ENCODE results near the gene EVX1. TPM values are rescaled to one million over a fixed set of nuclear protein-coding genes. Genes with fewer than 3 reads are reported as not detected.

EVX1 gene
- total RNA-seq, 2 donors from 2014 or later: 0.82 to 0.87 TPM

DNA sequence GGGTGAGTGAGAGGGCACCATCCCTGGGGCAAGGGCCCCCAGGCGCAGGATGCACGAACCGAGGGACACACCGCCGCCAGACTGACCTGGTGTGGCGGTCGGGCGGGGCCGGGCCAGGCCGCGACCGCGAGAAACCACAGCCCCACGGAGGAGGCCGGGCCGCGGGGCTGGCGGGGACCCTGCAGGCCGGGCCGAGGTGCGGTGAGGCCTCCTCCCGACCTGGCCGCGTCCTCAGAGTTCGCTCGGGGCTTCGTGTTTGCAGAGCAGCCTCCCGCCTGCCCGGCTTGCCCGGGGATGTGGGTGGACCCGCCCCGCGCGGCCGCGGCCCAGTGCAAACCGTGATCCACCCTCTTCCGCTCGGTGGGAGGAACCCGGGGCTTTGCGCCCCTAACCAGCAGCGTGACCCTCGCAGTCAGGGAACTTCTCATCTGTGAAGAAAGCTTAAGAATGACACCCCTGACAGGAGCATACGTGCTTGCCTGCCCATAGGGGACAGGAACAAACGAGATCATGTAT is 22.1 kb upstream of the EVX1 start:
- ATAC-seq (no peak), DNase-seq (no peak)
- intact Hi-C loops (cut with DNase I, micrococcal nuclease): no loop called here

DNA sequence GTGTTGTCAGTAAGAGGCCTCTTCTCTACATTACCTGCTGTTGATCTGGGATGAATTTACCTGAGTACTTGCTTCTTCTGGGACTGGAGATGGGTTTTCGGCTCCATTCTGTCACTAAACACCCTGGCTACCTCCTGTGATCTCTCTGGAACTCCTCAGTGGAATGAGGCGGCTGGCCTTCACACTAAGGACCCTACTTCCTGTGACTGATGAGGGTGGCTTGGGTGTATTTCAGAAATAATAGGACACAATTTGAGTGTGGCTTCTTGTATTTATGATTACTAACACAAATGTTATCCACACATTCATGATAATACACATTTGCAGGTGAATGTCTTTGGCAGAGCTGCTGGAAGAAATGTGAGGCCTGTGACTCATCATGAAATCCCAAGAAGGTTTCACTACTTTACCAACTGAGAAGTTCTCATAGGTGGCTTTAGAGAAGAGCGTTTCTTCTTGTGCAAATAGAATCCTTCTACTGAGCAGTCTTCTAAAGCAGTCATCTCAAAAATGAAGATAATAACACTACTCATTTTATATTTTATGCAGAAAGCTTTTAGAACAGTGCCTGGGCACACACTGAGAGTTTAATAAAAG is 21.3 kb upstream of the EVX1 start:
- ATAC-seq (no peak), DNase-seq (no peak)
- intact Hi-C loops (cut with DNase I, micrococcal nuclease): no loop called here

DNA sequence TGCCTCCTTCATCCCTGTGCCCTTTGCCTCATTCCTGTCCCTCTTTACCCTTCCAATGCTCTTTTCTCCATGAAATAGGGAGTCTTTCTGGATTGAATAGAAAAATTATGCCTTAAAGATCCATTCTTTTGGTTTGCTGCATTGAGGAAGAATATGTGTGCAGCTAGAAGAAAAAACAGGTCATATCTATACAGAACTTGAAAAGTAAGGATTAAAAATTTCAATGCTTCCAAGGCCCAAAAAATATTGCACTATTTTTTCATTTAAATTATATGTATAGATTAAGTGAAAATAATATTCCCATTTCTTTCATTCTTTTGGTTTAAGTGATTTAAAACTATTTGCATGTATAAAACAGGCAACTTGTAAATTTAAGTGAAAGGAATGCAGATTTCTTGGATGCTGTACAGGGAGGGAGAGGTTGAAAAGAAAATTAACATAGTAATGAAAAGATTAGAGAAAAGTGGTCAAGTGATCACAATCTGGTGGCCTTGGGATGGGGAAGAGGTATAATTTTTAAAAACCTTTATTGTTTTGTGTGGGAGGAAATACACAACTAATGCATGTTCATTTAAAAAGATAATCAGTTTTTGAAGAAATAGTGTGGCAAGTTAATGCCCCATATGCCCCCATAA is 18.5 kb upstream of the EVX1 start:
- no peak for DNase-seq
- intact Hi-C loops (cut with DNase I, micrococcal nuclease): no loop called here
- ATAC-seq: no peak

DNA sequence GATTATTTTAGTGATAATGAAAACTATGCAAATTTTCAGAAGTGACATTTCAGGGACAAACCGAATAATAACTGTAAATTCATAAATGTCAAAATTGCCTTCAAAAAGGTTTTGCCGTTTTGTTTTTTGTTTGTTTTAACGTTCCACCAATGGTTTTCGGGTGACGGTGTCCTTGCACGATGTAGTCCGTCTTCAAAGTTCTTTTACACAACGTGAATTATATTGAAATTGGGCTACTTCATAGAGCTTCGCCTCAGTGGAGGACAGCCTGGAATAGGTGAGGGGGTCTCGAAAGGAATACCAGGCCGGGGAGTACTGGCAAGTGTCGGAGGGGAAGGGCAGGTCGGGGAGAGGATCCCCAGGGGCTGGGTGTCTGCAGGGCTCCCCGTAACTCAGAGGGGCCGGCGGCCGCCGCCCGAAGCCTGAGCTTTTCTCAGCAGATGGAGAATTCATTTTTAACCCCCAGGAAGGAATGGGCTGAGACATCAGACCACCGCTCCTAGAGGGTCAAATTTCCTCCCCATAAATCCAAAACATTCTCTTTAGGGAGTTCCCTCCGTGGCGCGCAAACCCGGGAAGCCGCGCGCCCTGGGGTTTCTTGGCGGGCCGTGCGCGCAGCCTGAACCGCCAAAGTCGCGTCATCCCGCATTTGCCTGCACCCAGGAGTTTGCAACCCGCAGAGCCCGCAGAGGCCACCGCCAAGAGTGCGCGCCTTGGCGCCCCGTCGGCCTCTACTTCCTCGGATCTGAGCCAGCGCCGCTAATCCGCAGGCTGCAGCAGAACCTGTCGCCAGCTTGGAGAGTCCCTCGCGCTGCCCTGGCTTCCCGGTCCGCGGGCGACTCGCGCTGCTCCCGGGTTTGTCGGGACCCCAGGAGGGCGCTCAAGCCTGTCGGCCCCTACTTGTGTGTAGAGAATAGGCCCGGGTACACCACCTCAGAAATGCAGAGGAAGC is 17.3 kb upstream of the EVX1 start:
- intact Hi-C loops (cut with DNase I, micrococcal nuclease): no loop called here
- ATAC-seq: peak; percentile 81
- no peak for DNase-seq

DNA sequence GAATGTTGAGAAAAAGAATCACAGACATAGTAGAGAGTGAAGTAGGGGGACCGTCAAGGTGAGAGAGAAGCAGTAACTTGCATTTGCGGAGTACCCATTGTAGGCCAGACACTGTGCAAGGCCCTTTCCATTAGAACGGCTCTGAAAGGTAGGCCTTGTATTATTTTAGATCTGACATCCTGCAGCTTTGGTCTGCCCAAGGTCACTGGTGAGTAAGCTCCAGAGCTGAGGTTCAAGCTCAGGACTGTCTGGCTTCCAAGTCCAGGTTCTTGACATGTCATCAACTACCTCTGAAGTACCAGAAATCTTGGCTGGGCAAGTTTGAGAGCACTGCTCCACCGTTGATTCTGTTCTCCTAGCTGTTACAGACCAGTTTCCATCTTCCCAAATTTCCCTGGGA is 13.2 kb upstream of the EVX1 start:
- ATAC-seq (no peak), DNase-seq (no peak)
- intact Hi-C loops (cut with DNase I, micrococcal nuclease): no loop called here

DNA sequence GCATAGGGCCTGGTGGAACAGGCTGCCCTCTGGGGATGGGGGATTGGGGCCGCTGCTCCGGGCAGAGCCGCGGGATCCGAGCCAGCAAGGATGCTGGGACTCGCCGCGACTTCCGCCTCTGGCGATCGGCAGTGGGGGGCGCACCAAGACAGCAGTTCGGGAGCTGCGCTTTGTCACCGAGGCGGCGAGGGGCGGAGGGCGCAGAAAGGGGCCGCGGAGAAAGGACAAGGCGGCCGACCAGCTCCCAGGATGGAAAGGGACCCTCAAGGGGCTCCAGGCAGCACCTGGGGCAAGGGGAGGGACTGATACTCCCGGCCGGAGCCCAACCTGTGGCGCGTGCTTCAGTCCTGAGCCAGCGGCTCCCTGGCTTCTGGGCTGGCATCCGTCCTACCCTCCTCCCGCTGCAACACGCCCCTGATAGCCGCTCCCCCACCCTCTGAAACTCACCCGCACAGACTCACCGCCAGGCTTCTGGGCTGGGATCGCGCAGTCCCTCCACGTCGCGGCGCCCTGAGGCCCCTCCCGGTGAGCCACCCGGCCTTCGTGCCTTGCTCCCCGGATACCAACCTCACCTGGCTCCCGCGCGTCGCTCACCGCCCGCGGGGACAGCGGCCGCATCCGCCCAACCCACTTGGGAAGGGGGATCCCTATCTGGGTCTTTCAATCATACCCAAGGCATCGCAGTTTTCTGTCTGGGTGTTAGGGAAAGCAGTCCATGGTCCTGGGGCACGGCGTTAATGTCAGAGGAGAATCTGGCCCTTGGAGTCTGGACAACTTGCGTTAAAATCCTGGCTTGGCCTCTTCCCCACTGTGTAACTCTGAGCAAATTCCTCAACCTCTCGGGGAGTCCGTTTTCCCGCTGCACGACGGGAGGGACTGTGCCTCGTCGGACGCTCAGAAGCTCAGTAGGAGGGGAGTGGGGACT is 7.0 kb upstream of the EVX1 start:
- DNase-seq: peak; percentile 62 to 82
- intact Hi-C loops (cut with DNase I, micrococcal nuclease): no loop called here
- peak; percentile 90 for ATAC-seq

DNA sequence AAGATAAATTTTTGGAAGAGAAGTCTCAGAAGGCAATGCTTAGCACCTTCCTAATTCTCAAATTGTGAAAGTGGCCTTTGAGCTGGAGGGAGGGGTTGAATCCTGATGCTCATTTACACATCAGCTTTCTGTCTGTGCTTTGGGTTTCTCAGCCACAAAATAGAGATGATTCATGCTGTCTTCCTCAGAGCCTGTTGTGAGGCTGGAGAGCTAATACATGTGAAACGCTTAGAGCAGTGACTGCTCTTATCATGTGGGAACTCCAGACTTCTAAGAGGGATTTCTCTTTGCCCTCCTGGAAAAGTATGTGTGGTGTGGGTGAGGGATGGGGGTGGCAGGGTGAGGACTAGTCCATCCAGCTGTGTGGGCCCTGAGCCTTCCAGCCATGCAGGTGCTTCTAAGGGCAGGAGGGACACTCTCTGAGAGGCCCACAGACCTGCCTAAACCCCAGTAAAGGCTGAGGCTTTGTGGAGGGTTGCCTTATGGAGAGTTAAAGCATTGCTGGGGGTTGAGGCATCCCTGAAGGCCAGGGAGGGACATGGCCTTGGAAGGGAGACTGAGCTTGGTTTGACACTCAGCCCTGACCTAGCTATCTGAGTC is 4.8 kb upstream of the EVX1 start:
- DNase-seq (no peak), ATAC-seq (no peak)
- intact Hi-C loops (cut with DNase I, micrococcal nuclease): no loop called here

DNA sequence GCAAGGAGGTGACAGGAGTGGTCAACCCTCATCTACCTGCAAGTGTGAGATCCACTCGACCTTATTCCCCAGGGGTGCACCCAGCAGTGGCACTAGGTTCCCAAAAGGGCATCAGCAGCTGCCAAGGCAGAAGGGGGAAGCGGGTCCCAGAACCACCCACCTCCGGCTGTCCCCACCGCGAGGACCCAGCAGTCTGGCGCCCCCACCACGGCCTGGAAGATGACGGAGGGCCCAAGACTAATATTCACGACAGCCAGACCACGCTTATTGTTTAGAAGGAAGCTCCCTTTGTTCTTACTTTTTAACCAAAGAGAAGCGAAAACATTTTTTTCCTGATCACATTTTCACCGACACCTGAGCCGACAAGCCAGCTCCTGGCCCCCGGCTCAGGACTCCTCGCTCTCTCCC is 3.6 kb upstream of the EVX1 start:
- ATAC-seq (no peak), DNase-seq (no peak)
- intact Hi-C loops (cut with DNase I, micrococcal nuclease): no loop called here

DNA sequence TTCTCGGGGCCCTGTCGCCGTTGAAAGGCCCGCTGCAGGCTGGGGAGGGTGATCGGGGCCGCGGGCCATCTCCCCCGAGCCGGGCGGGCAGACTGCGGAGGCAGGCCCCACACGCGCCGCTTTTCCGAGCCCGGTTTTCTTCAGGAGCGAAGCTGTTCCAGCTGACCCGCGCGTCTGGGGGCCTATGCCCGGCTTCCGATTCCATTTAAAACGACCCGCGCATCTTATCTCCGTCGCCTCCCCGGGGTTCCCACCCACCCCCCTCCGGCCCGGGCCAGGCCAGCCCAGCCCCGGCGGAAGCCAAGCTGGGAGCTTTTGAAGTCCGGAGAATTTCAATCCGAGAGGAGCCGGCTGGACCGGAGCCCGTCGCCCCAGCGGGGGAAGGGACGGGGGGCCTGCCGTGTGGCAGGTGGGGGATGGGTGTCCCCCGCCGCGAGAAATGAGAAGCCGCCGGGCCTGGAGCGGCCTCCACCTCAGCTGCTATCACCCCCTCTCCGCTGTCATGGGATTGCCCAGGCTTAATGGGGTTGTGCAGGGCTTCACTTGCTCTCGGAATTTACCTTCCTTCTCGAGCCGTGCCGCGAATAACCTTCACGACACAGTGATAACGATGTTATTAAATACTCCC is 3.1 kb upstream of the EVX1 start:
- ATAC-seq (no peak), DNase-seq (no peak)
- intact Hi-C loops (cut with DNase I, micrococcal nuclease): no loop called here

DNA sequence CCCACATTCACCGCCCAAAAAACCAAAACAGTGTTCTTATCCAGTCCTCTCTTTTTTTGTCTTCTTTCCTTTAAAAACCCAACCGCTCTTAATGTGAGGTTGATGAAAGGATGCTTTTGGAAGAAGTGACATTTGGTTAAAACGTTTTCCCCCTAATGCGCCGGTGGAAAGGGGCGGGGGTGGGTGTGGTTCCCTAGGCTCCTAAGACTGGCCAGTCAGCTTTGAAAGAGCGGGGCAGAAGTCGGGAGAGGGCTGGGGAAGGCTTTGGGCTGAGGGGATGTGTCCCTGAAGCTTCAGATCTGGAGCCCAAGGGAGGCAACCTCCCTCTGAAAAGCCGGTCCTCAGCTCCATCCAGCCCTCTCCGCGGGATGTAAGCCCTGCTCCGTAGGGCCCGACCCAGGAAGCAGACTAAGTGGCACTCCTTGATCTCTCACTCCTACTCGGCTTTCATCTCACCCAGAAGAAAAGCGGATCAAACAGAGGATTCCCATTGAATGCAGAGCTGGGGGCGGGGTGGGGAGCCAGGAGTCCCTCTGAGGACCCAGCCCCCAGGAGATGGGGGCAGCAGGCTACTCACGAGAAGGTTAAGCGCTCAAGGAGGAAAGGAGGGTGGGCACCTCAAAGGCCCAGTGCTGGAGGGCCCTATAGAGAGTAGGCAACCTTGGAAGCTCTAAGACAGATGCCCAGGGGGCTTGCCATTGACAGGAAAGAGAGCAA is 2.4 kb upstream of the EVX1 start:
- no peak for DNase-seq
- ATAC-seq: no peak
- intact Hi-C loops (cut with DNase I, micrococcal nuclease): no loop called here

DNA sequence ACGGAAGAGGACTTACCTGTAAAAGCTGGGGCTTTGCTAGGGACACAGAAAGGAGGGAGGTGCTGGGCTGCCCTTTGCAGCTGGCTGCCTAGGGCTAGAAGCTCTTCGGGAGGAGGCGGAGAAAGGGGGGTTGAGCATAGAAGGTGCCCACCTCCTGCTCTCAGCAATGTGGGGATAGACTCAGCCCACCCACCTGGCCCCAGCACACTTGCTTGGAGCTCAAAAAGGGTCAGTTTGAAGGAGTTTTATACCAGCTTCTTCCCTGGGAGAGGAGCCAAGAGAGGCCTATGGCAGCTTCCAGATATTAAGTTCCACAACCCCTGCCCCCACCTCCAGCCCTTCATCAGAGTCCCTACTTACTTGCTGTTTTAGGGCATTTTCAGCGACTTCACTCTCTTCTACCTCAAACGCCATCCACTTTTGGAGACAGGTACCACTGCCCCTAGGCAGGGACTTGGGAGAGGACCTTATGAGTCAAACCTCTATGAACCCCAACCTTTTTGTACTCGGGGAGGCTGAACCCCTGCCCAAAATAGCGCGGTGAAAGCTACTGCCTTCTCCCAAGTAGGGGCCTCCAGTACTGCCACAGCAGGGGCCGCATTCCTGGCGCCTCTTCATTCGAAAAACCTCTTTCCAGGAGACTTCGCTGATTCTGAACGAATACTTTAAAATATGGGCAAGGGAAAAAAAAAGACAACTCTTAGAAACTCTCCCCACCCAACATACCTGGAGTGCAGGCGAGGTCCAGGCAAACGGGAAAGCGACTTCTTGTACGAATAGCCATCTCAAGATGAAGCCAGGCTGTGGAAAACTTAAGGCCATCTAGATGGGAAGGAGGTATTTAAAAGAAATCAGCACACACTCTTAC is 1.2 kb upstream of the EVX1 start:
- DNase-seq (no peak), ATAC-seq (no peak)
- intact Hi-C loops (cut with DNase I, micrococcal nuclease): no loop called here

DNA sequence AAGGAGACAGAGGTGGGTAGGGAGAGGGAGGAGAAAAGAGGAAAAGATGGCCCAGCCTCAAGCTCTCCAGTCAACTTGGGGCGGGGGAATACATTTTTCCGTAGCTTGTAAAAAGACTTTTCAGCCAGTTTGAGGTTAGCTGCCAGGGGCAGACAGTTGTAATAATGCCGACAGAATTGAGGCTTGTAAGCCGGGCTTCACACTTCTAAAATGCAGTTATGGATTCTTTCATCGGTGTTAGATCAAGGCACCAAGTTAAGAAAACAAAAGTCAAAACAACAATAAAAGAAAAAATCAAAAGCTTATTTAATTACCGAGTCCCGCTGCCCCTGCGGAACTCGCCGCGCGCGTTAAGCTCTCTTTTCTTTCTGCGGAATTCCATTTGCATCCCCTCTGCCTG is 448 bp upstream of the EVX1 start:
- intact Hi-C loops (cut with DNase I, micrococcal nuclease): no loop called here
- no peak for DNase-seq
- ATAC-seq: no peak

DNA sequence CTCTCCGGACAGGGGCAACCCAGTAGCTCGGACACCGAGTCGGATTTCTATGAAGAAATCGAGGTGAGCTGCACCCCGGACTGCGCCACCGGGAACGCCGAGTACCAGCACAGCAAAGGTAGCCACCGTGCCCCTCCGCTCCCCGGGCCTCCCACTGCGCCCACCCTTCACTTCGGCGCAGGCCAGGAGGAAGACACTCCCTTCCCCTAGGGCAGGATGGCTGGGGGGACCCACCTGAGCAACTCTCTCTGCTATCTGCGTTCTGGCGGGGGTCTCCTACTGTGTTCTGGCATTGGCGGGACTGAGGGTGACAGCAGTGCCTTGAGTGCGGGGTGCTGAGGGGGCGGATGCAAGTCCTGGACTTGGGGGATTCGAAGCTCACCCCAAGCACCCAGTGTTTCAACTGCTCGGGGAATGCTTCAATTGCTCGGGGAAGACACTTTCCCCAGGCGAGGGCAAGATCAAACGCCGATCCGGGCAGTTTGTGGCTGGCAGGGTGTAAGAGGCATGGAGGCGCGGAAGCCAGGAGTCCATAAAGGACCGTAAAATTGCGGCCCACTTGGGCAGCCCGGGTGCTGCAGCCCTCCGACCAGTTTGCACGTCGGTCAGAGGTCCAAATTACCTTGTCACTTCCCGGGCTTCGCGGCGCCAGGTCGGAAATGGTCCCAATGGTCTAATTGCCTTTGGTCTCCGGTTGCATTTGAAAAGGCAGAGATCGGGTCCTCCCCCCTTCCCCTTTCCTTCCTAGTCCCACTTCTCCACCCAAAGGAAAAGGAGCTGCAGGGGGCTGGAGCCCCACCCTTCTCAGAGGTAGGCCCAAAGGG is 950 bp downstream of the EVX1 start:
- peak; percentile 21 for ATAC-seq

DNA sequence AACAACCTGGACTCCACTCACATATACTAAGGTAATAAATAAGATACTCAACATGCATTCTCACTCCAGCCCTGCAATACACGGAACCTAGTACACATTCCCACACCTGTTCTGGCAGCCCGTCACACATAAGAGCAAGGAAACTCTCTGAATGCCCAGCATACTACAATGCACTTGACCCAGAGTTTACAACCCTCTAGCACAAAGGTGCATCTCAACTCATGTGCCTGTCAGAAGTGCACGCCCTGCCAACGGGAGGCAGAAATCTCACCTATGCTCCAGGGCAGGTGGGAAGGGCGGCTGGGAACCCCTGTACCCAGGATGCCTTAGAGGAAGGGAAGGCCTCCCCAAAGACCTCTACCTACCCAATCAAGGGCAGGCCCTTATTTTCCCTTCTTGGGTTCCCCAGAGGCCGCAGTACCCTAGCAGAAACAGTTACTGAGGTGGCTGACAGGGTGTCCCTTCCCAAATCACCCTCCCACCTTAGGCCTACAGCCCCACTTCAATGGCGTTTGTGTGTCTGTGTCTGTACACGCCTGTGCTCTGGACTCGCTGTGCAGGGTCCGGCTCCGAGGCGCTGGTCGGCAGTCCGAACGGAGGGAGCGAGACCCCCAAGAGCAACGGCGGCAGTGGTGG is 2.0 kb downstream of the EVX1 start:
- peak; percentile 80 for ATAC-seq
- intact Hi-C loops (cut with DNase I, micrococcal nuclease): no loop called here
- no peak for DNase-seq

More for the DNA sequence above, 950 bp downstream of the EVX1 start:
- no peak for DNase-seq
- intact Hi-C loops (cut with DNase I, micrococcal nuclease): no loop called here

DNA sequence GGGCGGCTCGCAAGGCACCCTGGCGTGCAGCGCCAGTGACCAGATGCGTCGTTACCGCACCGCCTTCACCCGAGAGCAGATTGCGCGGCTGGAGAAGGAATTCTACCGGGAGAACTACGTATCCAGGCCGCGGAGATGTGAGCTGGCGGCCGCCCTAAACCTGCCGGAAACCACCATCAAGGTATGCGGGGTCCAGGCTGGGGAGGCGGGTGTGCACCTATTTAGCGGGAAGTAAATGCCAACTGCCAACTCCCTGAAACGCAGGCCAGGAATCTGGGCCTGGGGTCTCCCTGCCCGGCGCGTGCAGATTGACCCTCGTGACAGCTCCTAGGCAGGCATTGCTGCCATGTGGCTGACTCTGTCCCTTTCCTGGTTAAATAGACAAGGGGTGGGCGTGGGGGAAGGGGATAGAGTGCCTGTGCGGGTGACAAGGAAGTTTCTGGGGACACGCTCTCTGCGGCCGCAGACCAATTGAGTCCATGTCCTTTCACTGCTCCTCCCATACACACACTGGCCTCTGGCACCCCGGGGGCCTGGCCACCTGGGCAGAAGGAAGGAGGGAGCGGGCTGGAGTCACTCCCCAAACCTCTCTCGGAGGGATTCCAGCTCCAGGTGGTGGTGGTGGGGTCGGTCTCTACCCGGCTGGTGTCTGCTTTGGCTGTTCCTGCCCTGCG is 2.7 kb downstream of the EVX1 start:
- intact Hi-C loops (cut with DNase I, micrococcal nuclease): no loop called here
- ATAC-seq (peak; percentile 14), DNase-seq (no peak)

Measured in left colon (tissue), 2 donors.